ENCODE measurements around the gene NTN1.
"Not testable (repeated sequence)": the region's sequence is repeated elsewhere in the genome, so short reads cannot be mapped to it uniquely, and the experiment has no call there.

The NTN1 gene

DNA sequence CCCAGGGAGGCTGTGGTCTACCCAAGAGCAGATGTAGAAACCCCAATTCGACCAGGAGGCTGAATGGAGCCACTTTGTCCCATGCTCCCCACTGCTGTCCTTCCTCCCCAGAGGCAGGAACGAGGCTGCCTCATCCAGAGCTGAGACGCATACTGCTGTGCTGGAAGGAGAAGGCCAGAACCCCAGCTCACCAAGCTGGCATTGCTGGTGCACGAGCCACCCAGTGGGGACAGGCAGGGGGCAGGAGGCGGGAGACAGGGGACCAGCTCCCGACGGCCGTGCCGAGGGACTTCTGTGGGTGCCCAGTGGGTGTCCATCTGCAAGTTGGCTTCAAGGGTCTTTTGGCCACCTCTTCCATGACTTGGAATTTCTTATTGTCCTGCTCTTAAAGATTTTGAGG is 66.6 kb downstream of the NTN1 start:
- DNase-seq (ENCODE audit: low spot score) = no peak

DNA sequence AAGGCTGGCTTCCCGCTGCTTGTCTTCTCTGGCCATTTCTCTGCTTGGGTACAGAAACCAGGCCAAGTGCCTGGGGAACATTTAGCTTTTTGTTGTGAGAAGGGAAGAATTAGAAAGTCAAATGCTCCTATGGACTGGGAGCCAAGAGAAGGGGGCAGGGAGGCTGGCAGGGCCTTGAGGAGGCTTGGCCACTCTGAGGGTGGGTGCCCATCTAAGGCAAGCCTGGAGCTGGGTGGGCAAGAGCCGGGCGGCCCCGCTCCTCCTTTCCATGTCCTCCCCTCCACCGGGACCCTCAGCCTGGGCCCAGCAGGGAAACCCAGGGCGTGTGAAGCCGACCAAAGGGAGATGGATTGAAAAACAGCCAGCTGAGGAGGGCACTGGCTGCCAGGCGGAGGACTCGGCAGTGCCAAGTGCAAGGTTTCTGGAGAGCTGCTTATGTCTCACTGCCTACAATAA is 69.4 kb downstream of the NTN1 start:
- DNase-seq (ENCODE audit: low spot score) = peak; percentile 57

DNA sequence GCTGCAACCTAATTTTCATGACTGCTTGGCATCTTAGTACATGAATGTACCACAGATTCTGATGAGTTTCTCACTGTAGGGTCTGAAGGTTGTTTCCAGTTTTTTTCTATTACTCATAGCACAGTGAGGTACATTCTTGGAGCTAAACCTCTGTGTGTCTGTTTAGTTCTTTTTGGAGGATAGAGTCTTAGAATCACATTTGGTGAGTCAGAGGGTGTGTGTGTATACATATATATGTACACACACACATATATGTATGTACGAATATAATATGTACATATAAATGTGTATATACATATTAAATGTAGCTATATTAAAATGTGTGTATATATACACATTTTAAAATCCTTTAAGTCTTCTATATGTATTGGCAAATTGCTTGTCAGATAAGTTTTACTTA is 72.9 kb downstream of the NTN1 start:
- no peak for DNase-seq (ENCODE audit: low spot score)

DNA sequence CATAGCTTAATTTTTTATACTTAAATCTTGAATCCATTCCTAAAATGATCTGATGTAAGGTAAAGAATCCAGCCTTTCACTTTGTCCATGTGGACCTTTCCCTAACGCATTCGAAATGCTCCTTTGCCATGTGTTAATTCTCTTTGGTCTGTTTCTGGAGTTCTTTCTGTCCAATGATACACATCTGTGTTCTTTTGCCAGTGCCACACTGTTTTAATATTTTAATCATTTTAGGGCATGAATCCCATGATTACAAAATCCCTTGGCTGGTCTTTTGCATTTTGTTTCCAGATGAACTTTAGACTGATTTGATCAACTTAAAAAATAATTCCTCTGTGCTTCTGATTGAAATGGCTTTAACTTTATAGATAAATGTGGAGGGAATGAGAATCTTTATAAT is 74.1 kb downstream of the NTN1 start:
- no peak for DNase-seq (ENCODE audit: low spot score)

DNA sequence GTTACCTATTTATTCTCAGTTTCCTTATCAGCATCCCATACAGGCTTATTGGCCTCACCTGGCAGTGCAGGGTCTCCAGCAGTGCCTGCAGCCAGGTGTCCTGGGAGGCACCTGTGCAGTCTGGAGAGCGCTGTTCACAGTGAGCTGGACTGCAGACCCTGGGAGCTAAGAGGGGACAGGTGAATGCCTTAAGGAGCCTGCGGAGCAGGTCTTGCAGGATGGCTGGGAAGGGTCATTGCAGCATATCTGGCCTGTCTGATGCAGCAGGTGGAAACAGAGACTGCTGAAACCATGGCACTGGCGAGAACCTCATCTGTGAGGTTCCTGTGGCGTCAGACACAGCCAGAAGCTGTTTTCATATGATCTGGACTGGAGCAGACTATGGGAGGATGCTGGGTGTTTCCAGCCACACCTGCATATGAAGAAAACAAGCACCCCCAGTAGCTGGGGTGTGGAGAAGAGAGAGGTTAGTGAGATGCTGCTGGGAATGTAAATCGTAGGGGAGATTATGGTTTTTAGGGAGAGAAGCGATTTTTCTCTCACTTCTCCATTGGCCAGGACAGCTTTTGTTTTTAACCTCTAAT is 77.0 kb downstream of the NTN1 start:
- DNase-seq (ENCODE audit: low spot score) = no peak

DNA sequence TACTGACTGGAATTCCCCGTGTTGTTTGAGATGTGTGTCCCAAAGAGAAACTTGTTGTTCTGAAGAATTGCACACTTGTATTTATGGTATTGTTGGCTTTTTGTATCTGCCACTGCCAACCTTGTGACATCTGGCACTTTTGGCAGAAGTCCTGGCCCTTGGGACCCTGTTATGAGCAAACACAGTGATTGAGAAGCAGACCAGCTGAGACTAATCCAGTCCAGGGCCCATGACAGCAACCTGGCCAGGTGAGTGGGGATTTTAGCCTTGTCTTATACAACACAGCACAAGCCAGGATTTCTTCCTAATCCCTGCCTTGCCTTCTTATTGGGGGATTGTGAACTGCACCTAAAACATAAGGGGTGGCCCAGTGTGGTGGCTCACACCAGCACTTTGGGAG is 80.0 kb downstream of the NTN1 start:
- no peak for DNase-seq (ENCODE audit: low spot score)

DNA sequence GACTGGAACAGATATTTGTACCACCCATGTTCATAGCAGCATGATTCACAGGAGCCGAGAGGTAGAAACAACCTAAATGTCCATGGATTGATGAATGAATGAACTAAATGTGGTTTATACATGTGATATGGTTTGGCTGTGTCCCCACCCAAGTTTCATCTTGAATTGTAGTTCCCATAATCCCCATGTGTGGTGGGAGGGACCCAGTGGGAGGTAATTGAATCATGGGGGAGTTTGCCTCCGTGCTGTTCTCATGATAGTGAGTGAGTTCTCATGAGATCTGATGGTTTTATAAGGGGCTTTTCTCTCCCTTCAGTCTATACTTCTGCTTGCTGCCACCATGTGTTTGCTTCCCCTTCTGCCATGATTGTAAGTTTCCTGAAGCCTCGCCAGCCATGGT is 81.9 kb downstream of the NTN1 start:
- DNase-seq (ENCODE audit: low spot score) = not testable (repeated sequence)

DNA sequence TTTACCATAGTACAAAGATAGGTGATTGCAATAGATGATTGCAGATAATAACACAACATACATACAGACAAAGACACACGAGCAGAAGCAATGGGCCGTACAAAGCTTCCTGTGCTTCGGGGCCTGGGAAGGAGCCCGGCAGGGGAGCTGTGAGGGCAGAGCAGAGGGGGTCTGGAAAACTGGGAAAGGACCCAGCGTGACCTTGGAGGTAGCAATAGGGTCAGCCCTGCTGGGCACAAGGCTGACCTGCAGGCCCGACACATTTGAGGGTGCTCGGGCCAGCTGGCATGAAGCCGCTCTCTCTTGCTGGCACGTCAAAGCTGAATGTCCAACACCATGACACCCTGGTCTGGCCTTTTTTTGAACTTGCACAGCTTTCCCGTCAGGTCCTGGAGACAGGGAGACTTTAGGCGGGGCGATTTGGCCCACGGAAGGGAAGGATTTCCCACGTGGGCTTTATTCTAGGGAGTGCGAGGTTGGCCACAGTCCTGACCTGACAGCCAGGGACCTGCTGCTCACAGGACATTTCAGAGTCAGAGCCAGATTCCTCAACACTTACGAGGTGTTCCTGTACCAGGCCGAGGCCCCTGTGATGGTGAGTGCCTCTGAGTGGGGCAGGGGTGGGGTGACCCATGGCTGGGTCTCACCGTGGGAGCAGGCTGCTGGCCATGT is 83.2 kb downstream of the NTN1 start:
- no peak for DNase-seq (ENCODE audit: low spot score)

DNA sequence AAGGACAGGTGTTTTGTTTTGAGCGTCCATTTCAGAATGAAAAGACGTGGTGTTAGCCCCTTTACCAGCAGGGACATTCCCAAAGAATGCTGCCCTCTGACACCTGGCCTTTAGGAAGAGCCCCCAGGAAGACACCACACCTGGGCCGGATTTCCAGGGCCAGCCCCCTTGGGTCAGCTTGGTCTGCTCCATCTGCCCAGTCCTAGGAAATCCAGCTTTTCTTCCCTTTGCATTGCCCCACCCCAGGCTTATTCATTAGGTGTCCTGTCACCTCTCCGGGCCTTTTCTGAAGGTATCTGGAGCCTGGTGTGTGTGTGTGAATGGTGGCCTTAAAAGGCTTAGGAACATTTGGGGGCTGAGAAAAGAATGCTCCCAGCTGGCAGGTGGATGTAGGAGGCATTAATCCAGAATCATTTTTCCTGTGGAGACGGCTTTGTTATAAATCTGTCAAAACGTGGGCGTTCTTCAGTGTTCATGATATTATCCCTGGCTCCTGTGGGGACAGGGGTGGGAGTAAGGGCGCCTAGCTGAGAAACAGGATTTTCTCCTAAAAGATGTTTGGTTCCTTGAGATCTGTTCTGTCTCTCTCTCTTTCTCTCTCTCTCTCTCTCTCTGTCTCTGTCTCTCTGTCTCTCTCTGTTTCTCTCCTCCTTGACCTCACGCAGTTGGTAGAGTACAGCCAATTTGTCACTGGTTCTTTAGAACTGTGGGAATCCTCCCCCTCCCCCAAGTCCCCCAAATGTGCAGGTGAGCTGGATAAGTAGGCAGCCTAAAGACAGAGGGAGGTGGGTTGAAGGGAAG is 84.0 kb downstream of the NTN1 start:
- DNase-seq (ENCODE audit: low spot score) = no peak

DNA sequence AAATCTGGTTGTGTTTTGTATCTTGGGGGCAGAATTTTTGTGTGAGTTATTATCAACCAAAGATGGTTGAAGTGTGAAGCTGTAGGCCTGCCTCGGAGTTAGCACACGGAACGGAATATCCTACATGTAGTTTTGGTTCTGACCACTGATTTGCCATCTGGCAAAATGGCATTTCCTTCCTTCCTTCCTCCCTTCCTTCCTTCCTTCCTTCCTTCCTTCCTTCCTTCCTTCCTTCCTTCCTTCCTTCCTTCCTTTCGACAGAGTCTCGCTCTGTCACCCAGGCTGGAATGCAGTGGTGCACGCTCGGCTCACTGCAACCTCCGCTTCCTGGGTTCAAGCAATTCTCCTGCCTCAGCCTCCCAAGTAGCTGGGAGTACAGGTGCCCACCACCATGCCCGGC is 85.0 kb downstream of the NTN1 start:
- not testable (repeated sequence) for DNase-seq (ENCODE audit: low spot score)

DNA sequence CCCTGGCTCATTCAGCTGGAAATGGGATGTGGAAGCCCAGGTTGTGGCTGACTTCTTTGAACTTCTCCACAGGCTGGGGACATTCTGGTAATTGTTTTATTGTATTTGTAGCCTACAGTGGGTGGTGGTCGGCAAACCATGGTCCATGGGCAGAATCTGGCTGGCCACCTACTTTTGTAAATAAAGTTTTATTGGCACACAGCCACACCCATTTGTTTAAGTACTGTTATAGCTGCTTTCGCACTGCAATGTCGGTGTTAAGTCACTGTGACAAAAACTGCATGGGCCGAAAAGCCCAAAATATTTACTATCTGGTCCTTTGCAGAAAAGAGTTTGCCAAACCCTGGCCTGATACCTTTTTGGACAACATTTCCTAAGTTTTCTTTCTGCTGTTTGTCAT is 86.2 kb downstream of the NTN1 start:
- no peak for DNase-seq (ENCODE audit: low spot score)

DNA sequence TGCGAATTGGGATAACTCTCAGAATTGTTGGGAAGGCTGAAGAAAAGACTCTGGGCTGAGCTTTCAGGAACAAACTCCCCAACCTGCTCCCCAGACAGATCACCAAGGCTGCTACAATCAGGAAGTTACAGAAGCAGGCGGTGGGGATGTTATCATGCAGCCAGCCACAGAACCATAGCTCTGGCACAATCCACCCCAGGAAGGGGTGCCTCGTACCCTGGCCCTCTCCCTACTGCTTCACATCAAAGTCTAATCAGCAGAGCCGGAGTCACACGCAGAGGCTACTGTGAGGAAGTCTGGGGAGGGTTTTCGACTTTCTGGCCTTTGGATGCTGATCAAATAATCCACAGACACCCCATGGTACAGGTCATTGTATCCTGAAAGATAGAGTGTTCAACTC is 86.8 kb downstream of the NTN1 start:
- no peak for DNase-seq (ENCODE audit: low spot score)

DNA sequence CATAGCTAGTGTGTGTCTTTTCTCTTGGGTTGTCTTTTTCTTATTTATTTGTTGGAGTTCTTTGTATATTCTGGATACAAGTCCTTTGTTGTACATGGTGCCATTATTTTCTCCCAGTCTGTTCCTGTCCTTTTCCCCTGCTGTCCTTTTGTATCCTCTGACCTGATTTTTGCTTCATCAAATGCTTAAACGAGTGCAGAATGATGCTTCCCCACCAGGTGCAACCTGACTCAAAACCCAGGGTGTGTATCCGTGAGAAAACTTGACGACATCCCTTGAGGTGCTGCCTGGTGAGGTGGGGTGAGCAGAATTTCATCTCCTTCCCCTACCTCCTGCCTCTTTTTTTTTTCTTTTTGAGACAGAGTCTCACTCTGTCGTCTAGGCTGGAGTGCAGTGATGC is 88.6 kb downstream of the NTN1 start:
- no peak for DNase-seq (ENCODE audit: low spot score)

DNA sequence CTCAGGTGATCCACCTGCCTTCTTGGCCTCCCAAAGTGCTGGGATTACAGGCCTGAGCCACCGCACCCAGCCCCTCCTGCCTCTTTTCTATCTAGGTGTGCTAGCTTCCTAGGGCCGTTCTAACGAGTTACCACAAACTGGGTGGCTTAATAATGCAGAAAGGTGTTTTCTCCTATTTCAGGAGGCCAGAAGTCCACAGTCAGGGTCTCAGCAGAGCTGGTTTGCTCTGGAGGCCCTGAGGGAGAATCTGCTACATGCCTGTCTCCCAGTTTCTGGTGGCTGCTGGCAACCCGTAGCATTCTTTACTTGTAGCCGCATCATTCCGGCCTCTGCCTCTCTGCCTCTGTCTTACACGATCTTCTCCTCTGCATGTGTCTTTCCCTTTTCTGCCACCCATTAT is 89.2 kb downstream of the NTN1 start:
- DNase-seq (ENCODE audit: low spot score) = no peak

DNA sequence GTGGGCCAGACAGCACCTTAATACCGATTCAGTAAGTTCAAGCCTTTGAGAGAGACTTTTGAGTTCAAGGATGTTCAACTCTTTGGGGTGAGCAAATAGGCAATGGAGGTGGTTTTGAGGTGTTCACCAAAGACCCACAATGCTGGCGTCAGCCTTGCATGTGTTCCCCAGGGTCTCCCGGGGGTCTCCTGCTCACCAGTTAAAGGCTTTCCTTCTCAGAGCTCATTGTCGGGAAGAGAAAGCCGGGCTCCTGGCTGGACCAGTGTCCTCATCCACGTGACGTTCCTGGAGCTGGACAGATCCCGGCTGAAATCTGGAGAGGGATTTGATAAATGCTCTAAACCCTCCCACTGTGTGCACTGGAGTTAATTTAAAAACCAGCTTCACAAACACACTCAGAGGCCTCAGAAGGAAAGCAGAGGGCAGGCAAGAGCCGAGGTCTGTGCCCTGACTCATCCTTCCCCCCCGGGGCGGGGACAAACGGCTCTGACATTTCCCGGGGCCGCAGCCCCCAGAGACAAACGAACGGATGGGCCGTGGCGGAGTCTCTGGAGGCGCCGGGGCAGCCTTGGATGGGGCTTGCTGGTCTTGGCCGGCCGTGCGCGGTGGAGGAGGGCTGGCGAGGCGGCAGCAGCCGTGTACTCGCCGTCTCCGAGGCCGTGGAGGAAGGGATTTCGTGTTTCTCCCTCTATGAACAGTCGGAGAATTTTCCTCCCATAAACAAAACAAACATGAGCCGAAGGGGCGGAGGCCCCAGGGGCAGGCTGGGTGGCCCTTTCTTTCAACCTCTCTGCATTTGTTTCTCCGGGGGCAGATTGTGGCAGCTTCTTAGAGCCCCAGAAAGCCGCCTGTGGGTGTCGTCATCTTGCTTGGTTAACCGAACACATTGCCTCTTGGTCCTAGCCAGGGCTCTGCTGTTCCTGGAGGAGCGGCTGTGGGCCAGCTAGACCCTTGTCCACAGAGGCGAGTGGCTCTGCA is 94.2 kb downstream of the NTN1 start:
- peak; percentile 11 for DNase-seq (ENCODE audit: low spot score)

DNA sequence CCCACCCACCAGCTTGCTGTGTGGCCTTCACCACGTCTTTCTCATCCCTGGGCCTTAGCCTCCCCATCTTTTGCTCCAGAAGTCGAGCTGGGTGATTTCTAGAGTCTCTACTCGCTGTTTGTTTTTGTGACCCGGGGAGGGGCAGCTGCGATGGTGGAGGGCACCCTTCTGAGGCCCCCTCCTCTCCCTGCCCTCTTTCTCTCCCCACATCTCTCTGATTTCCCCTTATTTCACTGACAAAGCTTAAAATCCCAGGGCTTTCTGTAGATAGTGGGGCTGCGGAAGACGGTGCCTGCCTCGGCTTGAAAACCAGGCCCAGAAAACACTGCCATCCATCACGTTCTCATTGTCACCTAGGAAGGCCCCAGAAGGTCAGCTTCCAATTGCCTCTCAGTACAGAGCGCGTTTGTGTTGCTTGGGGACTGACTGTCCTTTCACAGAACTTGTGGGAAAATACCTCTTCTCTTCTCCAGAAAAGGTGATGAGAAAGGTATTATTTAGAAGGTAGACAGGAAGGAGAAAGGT is 95.1 kb downstream of the NTN1 start:
- no peak for DNase-seq (ENCODE audit: low spot score)

DNA sequence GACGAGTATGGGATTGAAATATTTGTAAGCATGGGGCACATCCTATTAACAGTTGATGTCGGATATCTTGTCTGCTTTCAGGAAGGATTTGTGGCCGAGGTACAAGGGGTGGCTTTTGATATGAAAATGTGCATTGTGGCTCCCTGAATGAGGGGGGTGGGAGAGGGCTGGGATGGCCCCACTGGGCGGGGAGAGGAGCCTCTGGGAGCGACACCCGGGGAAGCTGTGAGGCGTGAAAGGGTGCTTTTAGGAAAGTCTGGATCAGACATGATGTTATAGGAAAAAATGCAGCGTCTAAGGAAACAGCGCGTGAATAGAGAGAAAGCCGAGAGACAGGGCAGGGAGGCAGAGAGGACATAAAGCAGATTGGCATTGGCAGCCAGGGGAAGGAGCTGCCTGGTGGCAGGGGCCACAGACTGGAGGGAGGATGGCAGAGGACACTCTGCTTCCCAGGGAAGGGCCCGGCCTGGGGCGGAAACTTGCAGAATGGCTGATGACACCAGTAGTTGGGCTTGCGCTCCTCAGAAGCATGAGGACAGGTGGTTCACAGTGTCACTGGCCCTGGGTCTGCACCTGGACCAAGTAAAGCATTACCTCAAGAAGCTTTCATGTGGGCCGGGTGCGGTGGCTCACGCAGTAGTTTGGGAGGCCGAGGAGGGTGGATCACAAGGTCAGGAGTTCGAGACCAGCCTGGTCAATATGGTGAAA is 95.7 kb downstream of the NTN1 start:
- DNase-seq (ENCODE audit: low spot score) = no peak

DNA sequence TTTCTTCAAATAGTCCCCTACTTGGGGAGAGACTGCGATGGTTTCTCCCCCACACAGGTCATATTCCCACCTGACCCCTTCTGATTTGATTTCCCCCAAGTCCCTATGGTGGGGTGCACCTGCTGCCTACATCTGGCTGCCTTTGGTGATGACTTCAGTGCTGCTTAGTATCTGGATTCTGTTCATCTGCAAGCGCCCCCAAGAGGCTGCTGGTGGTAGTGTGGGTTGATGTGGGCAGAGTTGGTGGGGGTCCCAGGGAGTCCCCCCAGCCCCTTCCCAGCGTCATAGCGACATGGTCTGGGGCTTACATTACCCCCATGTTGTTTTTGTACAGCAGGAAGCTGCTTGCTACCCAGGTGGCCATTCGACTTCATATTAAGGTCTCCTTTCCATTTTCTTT is 99.2 kb downstream of the NTN1 start:
- DNase-seq (ENCODE audit: low spot score) = no peak

DNA sequence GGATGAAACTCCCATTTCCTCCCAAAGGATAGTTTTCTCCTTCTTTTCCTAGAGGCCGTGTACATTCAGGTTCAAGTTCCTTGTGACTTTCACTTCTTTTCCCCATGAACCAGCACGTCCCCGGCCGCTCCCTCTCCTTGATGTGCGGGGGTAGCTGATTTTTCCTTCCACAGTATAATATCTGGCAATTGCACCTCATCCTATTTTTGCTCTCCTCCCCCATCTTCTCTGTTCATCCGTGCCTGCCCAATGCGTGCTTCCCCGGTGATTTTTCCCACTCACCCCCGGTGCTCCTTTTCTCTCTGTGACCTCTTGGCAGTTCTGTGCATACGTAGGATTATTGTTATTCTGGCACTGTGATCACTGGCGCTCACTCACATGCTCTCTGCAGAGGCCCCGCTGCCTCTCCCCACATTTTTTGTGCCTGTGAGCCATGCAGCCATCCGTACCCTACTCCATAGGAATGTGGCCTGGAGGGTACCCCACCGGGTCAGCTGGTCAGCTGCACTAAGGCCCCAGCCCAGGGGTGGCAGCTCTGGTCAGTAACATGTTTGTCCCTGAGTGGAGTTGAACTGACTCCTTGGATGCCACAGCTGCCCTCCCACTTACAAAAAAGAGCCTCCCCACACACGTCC is 100.0 kb downstream of the NTN1 start:
- no peak for DNase-seq (ENCODE audit: low spot score)
